Measurements from ENCODE around the gene SLC6A7.

Gene SLC6A7

DNA sequence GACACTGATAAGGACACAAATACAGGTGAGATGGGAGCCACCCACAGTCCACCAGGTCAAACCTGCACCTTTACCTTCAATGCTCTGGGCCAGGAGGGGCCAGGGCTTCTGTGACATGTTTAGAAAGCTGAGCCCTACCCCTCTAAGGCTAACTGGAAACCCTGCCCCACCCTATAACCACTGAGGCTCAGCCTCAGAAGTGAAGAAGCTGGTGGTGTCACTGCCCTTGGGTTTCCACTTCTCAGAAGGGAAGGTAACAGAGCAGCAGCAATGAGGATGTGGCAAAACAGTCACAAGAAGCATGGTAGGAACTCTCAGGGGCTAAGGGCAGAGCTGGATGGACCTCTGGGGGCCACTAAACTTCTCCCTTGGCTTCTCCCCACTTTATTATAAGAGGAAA is 40.2 kb upstream of the SLC6A7 start:
- H3K4me3 ChIP-seq (ENCODE audit: low read depth, low read length): no peak overlapping the region
- H4K91ac ChIP-seq (ENCODE audit: low read depth, low read length): peak overlapping the region; percentile 27
- H3K27ac ChIP-seq (ENCODE audit: low read depth, low read length): no peak overlapping the region
- peaks cover 18% of the 10 kb centered on the region for H3K79me1 ChIP-seq (ENCODE audit: low read length)
- no peak overlapping the region for H2BK5ac ChIP-seq (ENCODE audit: low read depth, low read length, poor library complexity)
- H4K8ac ChIP-seq (ENCODE audit: low read depth, low read length): no peak overlapping the region
- H3K23ac ChIP-seq (ENCODE audit: low read length): no peak overlapping the region
- H4K12ac ChIP-seq (ENCODE audit: low read depth, low read length): no peak overlapping the region
- H3K9me3 ChIP-seq (ENCODE audit: insufficient read depth, low read depth, low read length): no peaks in the 10 kb centered on the region
- peak overlapping the region; percentile 36 for H3K4ac ChIP-seq (ENCODE audit: low read depth, low read length)
- no peak overlapping the region for H3K9ac ChIP-seq (ENCODE audit: low read length)
- peaks cover 5% of the 10 kb centered on the region for H3K79me2 ChIP-seq (ENCODE audit: control insufficient read depth, insufficient read depth, low read length, poor library complexity)
- no peak overlapping the region for H2AFZ ChIP-seq (ENCODE audit: insufficient read depth, low read length, poor library complexity)
- peak overlapping the region; percentile 38 for H2BK12ac ChIP-seq (ENCODE audit: low read length)
- H3K4me1 ChIP-seq (ENCODE audit: control insufficient read depth in 1 of 2, insufficient read depth in 2 of 2, low read length in 2 of 2): peaks cover 16 to 28% of the 10 kb centered on the region in 2 experiments
- H2BK120ac ChIP-seq (ENCODE audit: insufficient read depth, low read length, poor library complexity): no peak overlapping the region
- no peaks in the 10 kb centered on the region for H3K27me3 ChIP-seq (ENCODE audit: insufficient read depth, low read length)
- H2AK5ac ChIP-seq (ENCODE audit: low read length): peak overlapping the region; percentile 13
- no peak overlapping the region for H3K4me2 ChIP-seq (ENCODE audit: low read length)
- peaks cover 23 to 34% of the 10 kb centered on the region in 2 experiments for H3K36me3 ChIP-seq (ENCODE audit: control insufficient read depth in 1 of 2, insufficient read depth in 2 of 2, low read length in 2 of 2)
- no peak overlapping the region for H3K18ac ChIP-seq (ENCODE audit: low read length)
- no peak for DNase-seq
- H3K14ac ChIP-seq (ENCODE audit: low read length): no peak overlapping the region

DNA sequence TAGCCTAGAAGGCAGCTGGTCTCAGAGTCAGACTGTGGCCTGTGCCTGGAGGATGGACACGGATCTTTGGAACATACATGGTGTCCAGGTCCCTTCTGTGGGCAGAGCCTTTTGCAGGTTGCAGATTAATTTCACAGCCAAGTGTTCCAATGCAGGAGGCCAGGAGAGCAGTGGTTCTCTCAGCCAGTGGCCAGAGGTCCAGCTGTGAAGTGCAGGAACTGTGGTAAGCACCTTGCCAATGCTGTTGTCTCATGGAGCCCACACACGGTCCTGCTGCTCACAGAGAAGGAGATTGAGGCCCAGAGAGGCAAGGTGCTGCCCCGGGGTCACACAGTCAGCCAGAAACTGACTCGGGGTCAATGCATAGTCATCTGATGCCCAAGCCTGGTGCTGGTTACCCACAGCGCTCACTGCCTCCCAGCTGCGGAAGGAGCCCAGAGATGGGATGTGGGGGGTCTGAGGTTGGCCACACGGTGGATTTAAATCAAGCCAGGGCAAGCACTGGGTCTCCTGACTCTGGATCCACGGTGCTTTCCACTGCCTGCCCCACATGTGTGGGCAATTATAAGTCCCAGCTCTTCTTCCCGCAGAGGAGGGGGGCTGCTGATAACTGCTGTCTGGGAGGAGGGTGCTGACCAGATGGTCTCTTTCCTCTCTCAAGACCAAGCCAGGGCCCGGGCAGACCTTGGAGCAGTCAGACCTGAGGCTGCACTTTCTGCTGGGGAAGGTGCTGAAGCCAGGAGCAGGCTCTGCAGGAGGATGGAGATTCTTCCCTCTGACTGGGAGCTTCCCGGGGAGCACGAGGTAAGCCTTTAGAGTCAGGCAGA is 37.0 kb upstream of the SLC6A7 start:
- peak overlapping the region; percentile 4 for H4K91ac ChIP-seq (ENCODE audit: low read depth, low read length)
- peak overlapping the region; percentile 38 for H2AK5ac ChIP-seq (ENCODE audit: low read length)
- peaks cover 7% of the 10 kb centered on the region for H3K79me2 ChIP-seq (ENCODE audit: control insufficient read depth, insufficient read depth, low read length, poor library complexity)
- H2AFZ ChIP-seq (ENCODE audit: insufficient read depth, low read length, poor library complexity): no peak overlapping the region
- no peak overlapping the region for H3K9ac ChIP-seq (ENCODE audit: low read length)
- no CpG with 5 or more reads among the region's 12 CpGs for WGBS (ENCODE audit: extremely low coverage, insufficient coverage, insufficient read length)
- H3K4me3 ChIP-seq (ENCODE audit: low read depth, low read length): no peak overlapping the region
- H4K12ac ChIP-seq (ENCODE audit: low read depth, low read length): no peak overlapping the region
- peak overlapping the region; percentile 3 for H2BK5ac ChIP-seq (ENCODE audit: low read depth, low read length, poor library complexity)
- peaks cover 22 to 28% of the 10 kb centered on the region in 2 experiments for H3K36me3 ChIP-seq (ENCODE audit: control insufficient read depth in 1 of 2, insufficient read depth in 2 of 2, low read length in 2 of 2)
- peak overlapping the region; percentile 27 for H2BK12ac ChIP-seq (ENCODE audit: low read length)
- H3K14ac ChIP-seq (ENCODE audit: low read length): peak overlapping the region; percentile 12
- H3K4ac ChIP-seq (ENCODE audit: low read depth, low read length): no peak overlapping the region
- no peaks in the 10 kb centered on the region for H3K27me3 ChIP-seq (ENCODE audit: insufficient read depth, low read length)
- H3K27ac ChIP-seq (ENCODE audit: low read depth, low read length): no peak overlapping the region
- no peak for DNase-seq
- peak overlapping the region; percentile 37 for H3K18ac ChIP-seq (ENCODE audit: low read length)
- no peak overlapping the region for H3K23ac ChIP-seq (ENCODE audit: low read length)
- H3K79me1 ChIP-seq (ENCODE audit: low read length): peaks cover 22% of the 10 kb centered on the region
- H3K4me1 ChIP-seq (ENCODE audit: control insufficient read depth in 1 of 2, insufficient read depth in 2 of 2, low read length in 2 of 2): peaks cover 18 to 29% of the 10 kb centered on the region in 2 experiments
- H3K4me2 ChIP-seq (ENCODE audit: low read length): no peak overlapping the region
- H3K9me3 ChIP-seq (ENCODE audit: insufficient read depth, low read depth, low read length): no peaks in the 10 kb centered on the region
- H4K8ac ChIP-seq (ENCODE audit: low read depth, low read length): no peak overlapping the region
- H2BK120ac ChIP-seq (ENCODE audit: insufficient read depth, low read length, poor library complexity): peak overlapping the region; percentile 4

- peak overlapping the region; percentile 12 for H3K14ac ChIP-seq (ENCODE audit: low read length)
- peaks cover 7% of the 10 kb centered on the region for H3K79me2 ChIP-seq (ENCODE audit: control insufficient read depth, insufficient read depth, low read length, poor library complexity)
These were observed 36.4 kb upstream of the SLC6A7 start for GRCh38 chr5:150153483-150153882.

GRCh38 chr5:150153957-150154617 is 35.8 kb upstream of the SLC6A7 start:
- peak overlapping the region; percentile 60 for H3K4ac ChIP-seq (ENCODE audit: low read depth, low read length)
- H3K79me2 ChIP-seq (ENCODE audit: control insufficient read depth, insufficient read depth, low read length, poor library complexity): peaks cover 7% of the 10 kb centered on the region
- H3K9me3 ChIP-seq (ENCODE audit: insufficient read depth, low read depth, low read length): no peaks in the 10 kb centered on the region
- H3K36me3 ChIP-seq (ENCODE audit: control insufficient read depth in 1 of 2, insufficient read depth in 2 of 2, low read length in 2 of 2): peaks cover 11 to 19% of the 10 kb centered on the region in 2 experiments
- H3K14ac ChIP-seq (ENCODE audit: low read length): peak overlapping the region; percentile 84
- H4K91ac ChIP-seq (ENCODE audit: low read depth, low read length): peak overlapping the region; percentile 95
- H4K8ac ChIP-seq (ENCODE audit: low read depth, low read length): peak overlapping the region; percentile 83
- peak overlapping the region; percentile 80 for H2AK5ac ChIP-seq (ENCODE audit: low read length)
- no peaks in the 10 kb centered on the region for H3K27me3 ChIP-seq (ENCODE audit: insufficient read depth, low read length)
- peaks cover 21 to 37% of the 10 kb centered on the region in 2 experiments for H3K4me1 ChIP-seq (ENCODE audit: control insufficient read depth in 1 of 2, insufficient read depth in 2 of 2, low read length in 2 of 2)
- peak overlapping the region; percentile 27 for H3K4me3 ChIP-seq (ENCODE audit: low read depth, low read length)
- peaks cover 27% of the 10 kb centered on the region for H3K79me1 ChIP-seq (ENCODE audit: low read length)
- H4K12ac ChIP-seq (ENCODE audit: low read depth, low read length): peak overlapping the region; percentile 14
- peak overlapping the region; percentile 32 for H3K9ac ChIP-seq (ENCODE audit: low read length)
- H2AFZ ChIP-seq (ENCODE audit: insufficient read depth, low read length, poor library complexity): peak overlapping the region; percentile 23
- peak overlapping the region; percentile 66 for H3K4me2 ChIP-seq (ENCODE audit: low read length)
- H3K23ac ChIP-seq (ENCODE audit: low read length): no peak overlapping the region
- peak overlapping the region; percentile 80 for H3K18ac ChIP-seq (ENCODE audit: low read length)
- no CpG with 5 or more reads among the region's 9 CpGs for WGBS (ENCODE audit: extremely low coverage, insufficient coverage, insufficient read length)
- peak overlapping the region; percentile 86 for H2BK5ac ChIP-seq (ENCODE audit: low read depth, low read length, poor library complexity)
- peak overlapping the region; percentile 95 for H2BK120ac ChIP-seq (ENCODE audit: insufficient read depth, low read length, poor library complexity)
- peak; percentile 31 to 54 for DNase-seq
- H2BK12ac ChIP-seq (ENCODE audit: low read length): peak overlapping the region; percentile 74
- peak overlapping the region; percentile 85 for H3K27ac ChIP-seq (ENCODE audit: low read depth, low read length)

More at GRCh38 chr5:150153483-150153882, 36.4 kb upstream of the SLC6A7 start:
- Histone ChIP-seq H3K79me1 (ENCODE audit: low read length) (peaks cover 23% of the 10 kb centered on the region), H3K36me3 (ENCODE audit: control insufficient read depth in 1 of 2, insufficient read depth in 2 of 2, low read length in 2 of 2) (peaks cover 17 to 25% of the 10 kb centered on the region in 2 experiments), H4K91ac (ENCODE audit: low read depth, low read length) (peak overlapping the region; percentile 95), H3K23ac (ENCODE audit: low read length) (no peak overlapping the region), H3K4ac (ENCODE audit: low read depth, low read length) (peak overlapping the region; percentile 11), H2AFZ (ENCODE audit: insufficient read depth, low read length, poor library complexity) (no peak overlapping the region), H3K4me1 (ENCODE audit: control insufficient read depth in 1 of 2, insufficient read depth in 2 of 2, low read length in 2 of 2) (peaks cover 21 to 32% of the 10 kb centered on the region in 2 experiments), H3K9me3 (ENCODE audit: insufficient read depth, low read depth, low read length) (no peaks in the 10 kb centered on the region), H4K12ac (ENCODE audit: low read depth, low read length) (no peak overlapping the region), H2BK5ac (ENCODE audit: low read depth, low read length, poor library complexity) (peak overlapping the region; percentile 31), H2BK120ac (ENCODE audit: insufficient read depth, low read length, poor library complexity) (peak overlapping the region; percentile 19), H3K18ac (ENCODE audit: low read length) (peak overlapping the region; percentile 24), H3K27me3 (ENCODE audit: insufficient read depth, low read length) (no peaks in the 10 kb centered on the region), H3K4me3 (ENCODE audit: low read depth, low read length) (no peak overlapping the region), H3K4me2 (ENCODE audit: low read length) (peak overlapping the region; percentile 66), H3K27ac (ENCODE audit: low read depth, low read length) (no peak overlapping the region), H4K8ac (ENCODE audit: low read depth, low read length) (peak overlapping the region; percentile 2), H3K9ac (ENCODE audit: low read length) (no peak overlapping the region), H2AK5ac (ENCODE audit: low read length) (peak overlapping the region; percentile 31), H2BK12ac (ENCODE audit: low read length) (peak overlapping the region; percentile 74)
- no CpG with 5 or more reads among the region's 2 CpGs for WGBS (ENCODE audit: extremely low coverage, insufficient coverage, insufficient read length)
- DNase-seq: no peak

Measured in trophoblast cell (in vitro differentiated cells and primary cell).